Naive thymus-derived CD4-positive, alpha-beta T cell (primary cell): ENCODE data around the gene NUP35. TPM values are rescaled to one million over a fixed set of nuclear protein-coding genes. Genes with fewer than 3 reads are reported as not detected.

Experiments
- ATAC-seq: fragments of 150-1000 bp; cut with Tn5 transposase; 2 replicates; pipeline ENCODE4 v1.10.0; 2021; ENCODE audit warnings: mild to moderate bottlenecking, moderate library complexity
- CTCF ChIA-PET: fragments of 350-600 bp; sonication (Branson Sonifier 250); formaldehyde crosslinking; loops from one replicate; lab custom pipeline; 2021; ENCODE audit warnings: antibody characterized with exemption; lab: Charles Lee
- POLR2A ChIA-PET: fragments of 350-600 bp; sonication (Branson Sonifier 250); formaldehyde crosslinking; loops from one replicate; lab custom pipeline; 2021; ENCODE audit warnings: antibody characterized with exemption, inconsistent platforms; lab: Charles Lee
- DNase-seq, 9 donors: peaks; one replicate each; pipeline versions ENCODE4 v3.0.0 to v3.0.0-alpha.2; 2020 to 2022; ENCODE audit warnings: mixed read lengths in 1 of 9
- H3K27ac ChIP-seq: one replicate; pipeline ENCODE4 v1.7.0; 2013; ENCODE audit warnings: mild to moderate bottlenecking, low read depth, low read length, moderate library complexity
- H3K27me3 ChIP-seq, 2 donors: one replicate each; pipeline ENCODE4 v1.7.0; 2013; ENCODE audit warnings: low read length in 2 of 2, mild to moderate bottlenecking in 2 of 2, moderate library complexity in 2 of 2; ENCODE audit not compliant: control insufficient read depth in 2 of 2, insufficient read depth in 2 of 2
- H3K36me3 ChIP-seq, 3 experiments: 1 replicate in 2 of 3; 2 replicates in 1 of 3; pipeline ENCODE4 v1.7.0; 2013; ENCODE audit warnings: low read length in 3 of 3, mild to moderate bottlenecking in 3 of 3, moderate library complexity in 1 of 3; ENCODE audit not compliant: insufficient read depth in 3 of 3, control insufficient read depth in 2 of 3
- H3K4me1 ChIP-seq, 2 donors: one replicate each; pipeline ENCODE4 v1.7.0; 2013; ENCODE audit warnings: low read length in 2 of 2, mild to moderate bottlenecking in 2 of 2, moderate library complexity in 1 of 2; ENCODE audit not compliant: control insufficient read depth in 2 of 2, insufficient read depth in 2 of 2
- H3K4me3 ChIP-seq: 2 replicates; pipeline ENCODE4 v1.7.0; 2013; ENCODE audit warnings: mild to moderate bottlenecking, low read length
- H3K9me3 ChIP-seq, 3 experiments: 1 replicate in 2 of 3; 2 replicates in 1 of 3; pipeline ENCODE4 v1.7.0; 2013; ENCODE audit warnings: low read length in 3 of 3; ENCODE audit not compliant: control insufficient read depth in 2 of 3
- H3K27ac Mint-ChIP-seq, 9 donors: one replicate each; pipeline ENCODE4 v1.8.0; 2020 to 2022; ENCODE audit warnings: mixed read lengths in 9 of 9, mild to moderate bottlenecking in 8 of 9, moderate library complexity in 5 of 9, inconsistent platforms in 2 of 9
- H3K27me3 Mint-ChIP-seq, 5 donors: one replicate each; pipeline ENCODE4 v1.8.0; 2021 to 2022; ENCODE audit warnings: mixed read lengths in 5 of 5, mild to moderate bottlenecking in 1 of 5
- H3K36me3 Mint-ChIP-seq, 5 donors: one replicate each; pipeline ENCODE4 v1.8.0; 2020 to 2022; ENCODE audit warnings: mixed read lengths in 5 of 5, mild to moderate bottlenecking in 3 of 5, inconsistent platforms in 1 of 5
- H3K4me1 Mint-ChIP-seq, 7 donors: one replicate each; pipeline ENCODE4 v1.8.0; 2020 to 2022; ENCODE audit warnings: mixed read lengths in 7 of 7, mild to moderate bottlenecking in 3 of 7, inconsistent platforms in 1 of 7
- H3K4me3 Mint-ChIP-seq, 10 donors: one replicate each; pipeline ENCODE4 v1.8.0; 2020 to 2022; ENCODE audit warnings: mild to moderate bottlenecking in 10 of 10, mixed read lengths in 10 of 10, moderate library complexity in 6 of 10, inconsistent platforms in 2 of 10
- H3K9me3 Mint-ChIP-seq, 11 donors: one replicate each; pipeline ENCODE4 v1.8.0; 2020 to 2022; ENCODE audit warnings: mixed read lengths in 11 of 11, mild to moderate bottlenecking in 4 of 11, inconsistent platforms in 1 of 11, moderate library complexity in 1 of 11
- intact Hi-C, 2 donors: fragments of 100-400 bp; cut with micrococcal nuclease; formaldehyde crosslinking; loops; one replicate each; pipeline ENCODE4 v1.15.1; 2023
- polyA plus RNA-seq, 2 donors: library from polyadenylated mRNA; unstranded; fragments of 300-500 nt; fragmentation: Illumina TruSeq; gene quantifications; one replicate each; pipeline ENCODE4 v1.2.3, GENCODE V29; 2021
- total RNA-seq, 6 experiments: library from RNA in 5 of 6; stranded (reverse) in 5 of 6; gene quantifications; 1 replicate in 5 of 6; 2 replicates in 1 of 6; pipeline ENCODE4 v1.2.3 and lab custom pipeline; 2021 to 2026

Gene NUP35, protein sequence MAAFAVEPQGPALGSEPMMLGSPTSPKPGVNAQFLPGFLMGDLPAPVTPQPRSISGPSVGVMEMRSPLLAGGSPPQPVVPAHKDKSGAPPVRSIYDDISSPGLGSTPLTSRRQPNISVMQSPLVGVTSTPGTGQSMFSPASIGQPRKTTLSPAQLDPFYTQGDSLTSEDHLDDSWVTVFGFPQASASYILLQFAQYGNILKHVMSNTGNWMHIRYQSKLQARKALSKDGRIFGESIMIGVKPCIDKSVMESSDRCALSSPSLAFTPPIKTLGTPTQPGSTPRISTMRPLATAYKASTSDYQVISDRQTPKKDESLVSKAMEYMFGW
- total RNA-seq, result 10 to 100 TPM; 12.5 to 25.3 (median 19.7) TPM
- 10 to 100 TPM in 1 of 2 donors, 1 to 10 TPM in 1; 5.2 to 11.8 TPM for polyA plus RNA-seq
- total RNA-seq (lab: John Stamatoyannopoulos, UW), result 17.6 reads per million, percentile 47 among the genes with 10 or more reads in this experiment

DNA sequence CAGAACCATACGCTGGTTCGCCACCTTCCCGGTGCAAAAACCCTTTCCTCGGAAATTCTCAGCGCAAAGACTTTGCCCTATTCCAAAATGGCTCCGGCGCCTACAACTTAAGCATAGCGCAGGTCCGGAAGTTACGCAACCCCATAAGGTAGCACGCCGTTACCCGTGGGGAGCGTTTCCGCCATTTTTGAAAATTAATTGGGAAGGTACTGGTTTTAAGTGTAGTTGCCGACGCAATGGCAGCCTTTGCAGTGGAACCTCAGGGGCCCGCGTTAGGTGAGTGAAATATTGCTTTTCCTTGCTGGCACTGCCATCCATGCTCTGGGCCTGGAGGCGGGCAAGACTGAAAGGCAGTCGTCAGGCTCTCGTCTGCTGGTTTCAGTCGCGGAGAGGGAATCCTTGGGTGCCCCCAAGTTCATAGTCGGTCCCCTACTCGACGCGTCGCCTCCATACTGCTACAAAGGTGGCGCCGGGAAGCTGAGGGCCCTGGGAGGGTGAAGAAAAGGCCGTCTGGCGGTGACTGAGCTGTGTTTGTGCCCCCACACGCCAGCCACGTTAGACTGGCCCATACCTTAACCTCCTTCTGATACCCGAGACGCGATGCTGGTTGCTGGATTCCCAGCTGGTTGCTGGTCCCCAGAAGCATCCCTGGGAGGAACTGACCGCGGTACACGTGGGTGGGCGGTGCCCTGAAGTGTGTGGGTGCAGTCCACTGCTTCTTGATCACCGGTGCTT, at the start of gene NUP35:
Gene NUP35, plus strand, starts transcription at position 222 of the 735 bp plus-strand sequence. Its CDS starts 15 bp downstream, at position 237.
- CTCF ChIA-PET, result interaction anchor here (0.6 kb wide), 1 partner anchor 222 kb away, joined by 6 read pairs; no protein-coding TSS in a partner anchor
- peaks cover 8 to 15% of the 10 kb centered on the region in 2 donors for H3K4me1 ChIP-seq
- no peaks in the 10 kb centered on the region for H3K27me3 ChIP-seq
- Mint-ChIP-seq H3K27me3 (peaks cover 7 to 29% (median 17%) of the 10 kb centered on the region in 5 donors), H3K4me3 (peak within 1 kb of the TSS; percentile 90 to 100 (median 96)), H3K36me3 (peaks cover 0 to 16% (median 6%) of the 10 kb centered on the region in 5 donors), H3K27ac (peak within 1 kb of the TSS; percentile 93 to 98 (median 97)), H3K4me1 (peaks cover 21 to 48% (median 35%) of the 10 kb centered on the region in 7 donors), H3K9me3 (no peaks in the 10 kb centered on the region)
- DNase-seq (peak; percentile 67 to 87 (median 83)), ATAC-seq (peak; percentile 97)
- peak within 1 kb of the TSS; percentile 74 for H3K27ac ChIP-seq
- H3K9me3 ChIP-seq, result no peaks in the 10 kb centered on the region
- intact Hi-C loops, result loop anchor here (1.0 to 2.0 kb wide), 5 partner anchors 46 to 1233 kb away; partner anchors contain the start of genes DNAJC10 (in 2 of the 2), DUSP19 (in 2 of the 2), NCKAP1 (in 2 of the 2) and ITPRID2 (in 1 of the 2)
- H3K4me3 ChIP-seq, result peak within 1 kb of the TSS; percentile 96
- POLR2A ChIA-PET, result interaction anchor here (1.4 kb wide), 1 partner anchor 46 kb away, joined by 3 read pairs; the partner anchor contains the start of gene DUSP19
- H3K36me3 ChIP-seq, result peaks cover 0 to 3% (median 0%) of the 10 kb centered on the region in 3 experiments

DNA sequence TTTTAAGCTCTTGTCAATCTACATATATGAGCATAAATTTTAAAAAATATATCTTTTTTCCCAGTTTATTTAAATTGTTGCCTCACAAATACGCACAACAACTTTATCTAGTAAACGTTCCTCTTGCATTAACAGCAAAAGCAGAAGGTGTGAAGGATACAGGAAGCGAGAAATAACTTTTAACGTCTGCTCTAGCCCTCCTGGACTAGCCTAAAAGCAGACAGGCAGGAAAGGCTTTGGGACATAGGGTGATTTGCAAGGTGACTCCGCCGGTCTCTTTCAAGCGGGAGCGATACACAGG, 46.1 kb upstream of the NUP35 start:
- Histone ChIP-seq H3K27me3 (no peaks in the 10 kb centered on the region), H3K9me3 (no peaks in the 10 kb centered on the region), H3K4me3 (peak overlapping the region; percentile 82), H3K4me1 (no peaks in the 10 kb centered on the region), H3K36me3 (peaks cover 0 to 3% (median 0%) of the 10 kb centered on the region in 3 experiments), H3K27ac (peak overlapping the region; percentile 63)
- DNase-seq (no peak), ATAC-seq (peak; percentile 36)
- no peaks in the 10 kb centered on the region for H3K36me3 Mint-ChIP-seq
- H3K27ac Mint-ChIP-seq, result peak overlapping the region in 7 of 9 donors; percentile 48 to 92 (median 85)
- no peaks in the 10 kb centered on the region for H3K9me3 Mint-ChIP-seq
- CTCF ChIA-PET, result no interaction called here
- H3K4me1 Mint-ChIP-seq, result peaks cover 5 to 17% (median 8%) of the 10 kb centered on the region in 7 donors
- intact Hi-C loops, result loop anchor here (1.0 kb wide), 2 partner anchors 40 to 46 kb away; partner anchors contain the start of genes NCKAP1 (in 2 of the 2) and NUP35 (in 2 of the 2)
- H3K4me3 Mint-ChIP-seq, result peak overlapping the region; percentile 90 to 98 (median 97)
- H3K27me3 Mint-ChIP-seq, result peaks cover 0 to 13% (median 0%) of the 10 kb centered on the region in 5 donors
- POLR2A ChIA-PET, result interaction anchor here (1.6 kb wide), 1 partner anchor 47 kb away, joined by 3 read pairs; the partner anchor contains the start of gene NUP35

DNA sequence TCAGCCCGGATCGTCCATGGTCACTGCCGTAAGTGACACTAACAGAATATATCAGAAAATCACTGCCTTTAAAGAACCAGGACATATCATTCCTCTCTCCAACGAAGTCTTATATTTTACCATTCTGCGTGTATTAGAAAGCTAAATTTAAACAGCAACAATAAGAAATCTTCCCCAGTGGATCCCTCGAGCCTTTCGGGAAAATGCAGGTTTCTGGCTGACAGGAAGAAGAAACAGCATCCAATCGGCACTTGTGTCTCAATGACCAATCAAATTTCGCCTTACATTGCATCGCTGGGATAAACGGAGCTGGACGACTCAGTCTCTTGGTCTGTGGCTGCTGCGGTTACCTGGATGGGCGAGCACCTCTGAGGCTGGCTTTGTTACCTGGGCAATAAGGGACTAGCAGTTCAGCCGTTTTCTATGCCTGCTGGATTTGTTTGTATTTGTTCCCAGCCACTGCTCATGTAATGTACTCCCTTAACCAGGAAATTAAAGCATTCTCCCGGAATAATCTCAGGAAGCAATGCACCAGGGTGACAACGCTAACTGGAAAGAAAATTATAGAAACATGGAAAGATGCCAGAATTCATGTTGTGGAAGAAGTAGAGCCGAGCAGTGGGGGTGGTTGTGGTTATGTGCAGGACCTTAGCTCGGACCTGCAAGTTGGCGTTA, 45.6 kb upstream of the NUP35 start, which contains the start of gene DUSP19:
Gene DUSP19, plus strand, starts transcription at position 284 of the 675 bp plus-strand sequence. Its CDS starts 187 bp downstream, at position 471.
- H3K4me1 ChIP-seq, result no peaks in the 10 kb centered on the region
- POLR2A ChIA-PET, result interaction anchor here (0.6 to 1.6 kb wide), 3 partner anchors 8 to 46 kb away, joined by 3 to 4 read pairs (median 3); partner anchors contain the start of gene NUP35
- peak within 1 kb of the TSS; percentile 90 to 98 (median 97) for H3K4me3 Mint-ChIP-seq
- peaks cover 5 to 17% (median 8%) of the 10 kb centered on the region in 7 donors for H3K4me1 Mint-ChIP-seq
- CTCF ChIA-PET, result interaction anchor here (0.7 kb wide), 1 partner anchor 98 kb away, joined by 3 read pairs; no protein-coding TSS in a partner anchor
- no peaks in the 10 kb centered on the region for H3K36me3 Mint-ChIP-seq
- no peaks in the 10 kb centered on the region for H3K9me3 Mint-ChIP-seq
- no peaks in the 10 kb centered on the region for H3K9me3 ChIP-seq
- no peaks in the 10 kb centered on the region for H3K27me3 ChIP-seq
- peaks cover 0 to 3% (median 0%) of the 10 kb centered on the region in 3 experiments for H3K36me3 ChIP-seq
- DNase-seq (peak; percentile 55 to 84 (median 75)), ATAC-seq (peak; percentile 83)
- H3K27me3 Mint-ChIP-seq, result peaks cover 0 to 13% (median 0%) of the 10 kb centered on the region in 5 donors
- intact Hi-C loops, result loop anchor here (1.0 kb wide), 2 partner anchors 40 to 46 kb away; partner anchors contain the start of genes NCKAP1 (in 2 of the 2) and NUP35 (in 2 of the 2)
- H3K4me3 ChIP-seq, result peak within 1 kb of the TSS; percentile 82
- H3K27ac ChIP-seq, result peak within 1 kb of the TSS; percentile 63
- peak within 1 kb of the TSS; percentile 48 to 92 (median 76) for H3K27ac Mint-ChIP-seq

DNA sequence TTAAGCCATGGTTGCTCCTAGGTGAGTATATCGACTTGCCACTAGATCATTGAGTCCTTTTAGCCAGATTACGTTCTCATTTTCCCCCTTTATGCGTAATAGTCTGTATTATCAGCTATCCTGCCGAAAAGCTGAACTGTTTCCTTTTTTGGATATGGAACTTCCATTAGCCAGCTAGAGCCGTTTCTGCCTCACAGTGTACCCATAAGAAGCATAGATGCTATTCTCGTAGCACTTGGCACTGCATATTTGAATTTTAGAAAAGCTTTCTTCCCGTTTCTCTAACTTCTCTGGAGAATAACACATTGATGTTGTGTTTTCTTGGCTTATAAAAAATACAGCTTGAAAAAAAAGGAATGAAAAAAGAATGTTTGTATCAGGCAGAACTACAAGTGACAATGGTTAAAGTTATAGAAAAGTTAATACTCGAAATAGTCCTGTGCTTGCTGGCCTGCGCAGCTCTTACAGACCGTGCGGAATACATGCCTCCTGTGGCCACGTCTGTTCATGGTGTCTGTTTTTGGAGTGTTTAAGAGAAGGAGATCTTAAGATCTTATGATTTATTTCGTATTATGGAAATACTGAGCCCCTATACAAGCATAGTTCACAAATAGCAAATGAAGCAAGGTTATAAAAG, 45.0 kb upstream of the NUP35 start:
- Mint-ChIP-seq H3K27me3 (peaks cover 0 to 12% (median 0%) of the 10 kb centered on the region in 5 donors), H3K4me3 (peak overlapping the region; percentile 90 to 98 (median 97)), H3K4me1 (peaks cover 5 to 17% (median 8%) of the 10 kb centered on the region in 7 donors), H3K9me3 (no peaks in the 10 kb centered on the region), H3K36me3 (no peaks in the 10 kb centered on the region), H3K27ac (peak overlapping the region; percentile 40 to 92 (median 73))
- Histone ChIP-seq H3K36me3 (peaks cover 0 to 3% (median 0%) of the 10 kb centered on the region in 3 experiments), H3K27ac (peak overlapping the region; percentile 63), H3K27me3 (no peaks in the 10 kb centered on the region), H3K4me3 (peak overlapping the region; percentile 82), H3K4me1 (no peaks in the 10 kb centered on the region), H3K9me3 (no peaks in the 10 kb centered on the region)
- intact Hi-C loops, result no loop called here
- peak in 3 of 9 donors; percentile 3 to 25 (median 5) for DNase-seq
- CTCF ChIA-PET, result interaction anchor here (0.7 kb wide), 1 partner anchor 99 kb away, joined by 3 read pairs; no protein-coding TSS in a partner anchor
- peak; percentile 51 for ATAC-seq
- POLR2A ChIA-PET, result interaction anchor here (0.6 to 1.6 kb wide), 3 partner anchors 9 to 45 kb away, joined by 3 to 4 read pairs (median 3); partner anchors contain the start of gene NUP35

DNA sequence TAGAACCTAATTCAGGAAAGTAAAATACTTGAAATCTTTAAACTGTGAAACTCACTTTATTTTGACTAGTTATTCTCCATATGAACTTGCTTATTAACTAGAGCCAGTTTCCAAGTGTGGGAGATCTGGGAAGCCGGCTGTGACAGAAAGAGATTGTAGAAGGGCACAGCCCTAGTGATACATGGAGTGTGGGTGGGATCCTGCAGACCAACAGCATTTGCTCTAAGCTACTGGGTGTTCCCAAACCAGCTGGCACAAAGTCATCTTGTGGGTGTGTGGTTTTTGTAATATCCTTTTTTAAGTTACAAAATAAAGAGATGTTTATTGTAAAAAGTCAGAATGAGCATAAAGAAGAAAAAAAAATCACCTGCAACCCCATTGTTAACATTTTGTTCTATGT, 42.3 kb upstream of the NUP35 start:
- no peaks in the 10 kb centered on the region for H3K4me1 ChIP-seq
- no peak overlapping the region for H3K4me3 Mint-ChIP-seq
- peaks cover 0 to 3% (median 0%) of the 10 kb centered on the region in 3 experiments for H3K36me3 ChIP-seq
- no peak overlapping the region for H3K27ac ChIP-seq
- H3K27ac Mint-ChIP-seq, result no peak overlapping the region
- H3K9me3 Mint-ChIP-seq, result no peaks in the 10 kb centered on the region
- no peaks in the 10 kb centered on the region for H3K27me3 ChIP-seq
- POLR2A ChIA-PET, result no interaction called here
- ATAC-seq, result no peak
- no peak for DNase-seq
- H3K27me3 Mint-ChIP-seq, result peaks cover 0 to 10% (median 0%) of the 10 kb centered on the region in 5 donors
- intact Hi-C loops, result no loop called here
- H3K4me1 Mint-ChIP-seq, result peaks cover 5 to 17% (median 8%) of the 10 kb centered on the region in 7 donors
- CTCF ChIA-PET, result no interaction called here
- H3K4me3 ChIP-seq, result no peak overlapping the region
- H3K9me3 ChIP-seq, result no peaks in the 10 kb centered on the region
- H3K36me3 Mint-ChIP-seq, result no peaks in the 10 kb centered on the region
